K562 (cell line): ENCODE results near the gene ZNF292. TPM values are rescaled to one million over a fixed set of nuclear protein-coding genes. Genes with fewer than 3 reads are reported as not detected.

Experiments used
- C11orf30 ChIP-seq: fragments of 450-650 bp; IDR thresholded peaks from 2 replicates; pipeline ENCODE4 v1.6.1; 2016; ENCODE audit warnings: low read depth, mild to moderate bottlenecking
- CEBPB ChIP-seq: fragments of 450-650 bp; IDR thresholded peaks from 2 replicates; pipeline ENCODE4 v1.6.1; 2016; ENCODE audit warnings: missing genetic modification characterization, missing compliant biosample characterization
- CSDE1 ChIP-seq, 2 experiments: fragments of 450-650 bp; IDR thresholded peaks; 2 replicates each; pipeline ENCODE4 v1.6.1; 2016; ENCODE audit warnings: mild to moderate bottlenecking in 1 of 2
- ELF2 ChIP-seq: fragments of 250-450 bp; sonication (Bioruptor Pico); IDR thresholded peaks from 2 replicates; pipeline ENCODE4 v1.5.0; 2021; ENCODE audit warnings: mild to moderate bottlenecking
- FOXK1 ChIP-seq: sonication (generic); formaldehyde crosslinking; IDR thresholded peaks from 2 replicates; pipeline ENCODE4 v1.8.0; 2022; ENCODE audit warnings: missing genetic modification reagents, mild to moderate bottlenecking, borderline replicate concordance
- GTF2A2 ChIP-seq: IDR thresholded peaks from 2 replicates; pipeline ENCODE4 v1.6.1; 2016; ENCODE audit warnings: mild to moderate bottlenecking, missing genetic modification characterization, missing compliant biosample characterization
- HDAC3 ChIP-seq: fragments of 450-650 bp; IDR thresholded peaks from 2 replicates; pipeline ENCODE4 v1.6.1; 2018; ENCODE audit warnings: borderline replicate concordance, mild to moderate bottlenecking, moderate library complexity; ENCODE audit not compliant: partially characterized antibody
- ID3 ChIP-seq, 2 experiments: fragments of 250-450 bp in 1 of 2; fragments of 450-650 bp in 1 of 2; sonication (Bioruptor Pico) in 1 of 2; IDR thresholded peaks; 2 replicates each; pipeline versions ENCODE4 v1.6.1 to v1.8.0; 2016 to 2021; ENCODE audit warnings: mild to moderate bottlenecking in 2 of 2, moderate library complexity in 2 of 2, missing compliant biosample characterization in 1 of 2, missing genetic modification characterization in 1 of 2
- IRF1 ChIP-seq: sonication (generic); formaldehyde crosslinking; IDR thresholded peaks from 2 replicates; pipeline ENCODE4 v1.8.0; 2022; ENCODE audit warnings: missing genetic modification reagents, mild to moderate bottlenecking, borderline replicate concordance
- NCOA1 ChIP-seq: fragments of 450-650 bp; IDR thresholded peaks from 2 replicates; pipeline ENCODE4 v1.6.1; 2016; ENCODE audit warnings: low read depth
- RFX7 ChIP-seq: fragments of 250-450 bp; sonication (Bioruptor Pico); IDR thresholded peaks from 2 replicates; pipeline ENCODE4 v1.5.1; 2021; ENCODE audit warnings: mild to moderate bottlenecking
- SMARCB1 ChIP-seq: IDR thresholded peaks from 2 replicates; pipeline ENCODE4 v1.6.1; 2011; ENCODE audit warnings: improper control_type of control experiment, low read depth; ENCODE audit not compliant: insufficient read length
- SPI1 ChIP-seq: IDR thresholded peaks from 2 replicates; pipeline ENCODE4 v1.6.1; 2011; ENCODE audit warnings: low read depth, low read length, control low read depth, borderline replicate concordance
- SRSF3 ChIP-seq: fragments of 200-400 bp; formaldehyde crosslinking; IDR thresholded peaks from 2 replicates; pipeline ENCODE4 v1.6.1; 2016; ENCODE audit warnings: mild to moderate bottlenecking, low read length, moderate library complexity; ENCODE audit not compliant: insufficient read depth
- ZNF507 ChIP-seq: conservative IDR thresholded peaks from 2 replicates; pipeline ENCODE4 v1.6.1; 2017; ENCODE audit warnings: missing genetic modification characterization, missing compliant biosample characterization
- ZNF592 ChIP-seq: fragments of 450-650 bp; IDR thresholded peaks from 2 replicates; pipeline ENCODE4 v1.6.1; 2017; ENCODE audit warnings: antibody characterized with exemption, mild to moderate bottlenecking
- ZNF707 ChIP-seq: fragments of 250-450 bp; sonication (Bioruptor Pico); conservative IDR thresholded peaks from 2 replicates; pipeline ENCODE4 v1.8.0; 2022; ENCODE audit warnings: inconsistent platforms, mild to moderate bottlenecking, moderate library complexity
- ZNF79 ChIP-seq: fragments of 250-450 bp; sonication (Bioruptor Pico); IDR thresholded peaks from 2 replicates; pipeline ENCODE4 v1.4.0; 2020; ENCODE audit warnings: low read depth, mild to moderate bottlenecking, moderate library complexity
- polyA plus RNA-seq, 8 experiments: library from polyadenylated mRNA; depleted of rRNA in 4 of 8; stranded (reverse) in 5 of 8; unstranded in 3 of 8; fragments of >200 nt; fragmentation: Nextera tagmentation in 2 of 8; fragmentation: Illumina TruSeq in 1 of 8; extraction: Ambion mirVana in 2 of 8; extraction: Trizol in 1 of 8; gene quantifications; 2 replicates each; pipeline versions ENCODE4 v1.2.1 to v1.2.3, GENCODE V29; 2011 to 2014; ENCODE audit warnings: inconsistent platforms in 1 of 8, missing spikeins in 1 of 8
- total RNA-seq, 7 experiments: library from RNA; depleted of rRNA in 6 of 7; stranded (reverse); fragments of >200 nt in 6 of 7; fragmentation: Illumina TruSeq in 2 of 7; extraction: Trizol in 2 of 7; gene quantifications; 2 replicates each; pipeline versions ENCODE4 v1.2.1 to v1.2.3, GENCODE V29; 2011 to 2021; ENCODE audit warnings: low replicate concordance in 1 of 7
- TF ChIP-seq, protein P1 (sequence below), 2 experiments: fragments of 450-650 bp in 1 of 2; sonication (generic) in 1 of 2; formaldehyde crosslinking; conservative IDR thresholded peaks; 2 replicates each; pipeline versions ENCODE4 v1.4.0 to v1.8.1; 2020 to 2022; ENCODE audit warnings: mild to moderate bottlenecking in 1 of 2, missing genetic modification reagents in 1 of 2
- TF ChIP-seq, protein P2 (sequence below): sonication (generic); formaldehyde crosslinking; IDR thresholded peaks from 2 replicates; pipeline ENCODE4 v1.8.1; 2022; ENCODE audit warnings: missing genetic modification reagents

The ZNF292 gene
- total and polyA plus RNA-seq, 9 of the 15 experiments (the other 6 are each of a cell fraction or from before 2014, with no cell fraction given): 4.4 to 17.1 (median 12.8) TPM

GRCh38 chr6:87154993-87155841 is at the start of gene ZNF292 (continued):
- TF ChIP-seq SMARCB1 (no peak), HDAC3 (no peak), C11orf30 (peak; percentile 95), ZNF79 (CRISPR knock-in tag) (no peak), ZNF507 (tag) (no peak), SRSF3 (no peak), ZNF592 (peak; percentile 80), ZNF707 (CRISPR knock-in tag) (0 out of 2 replicates have a peak, but pooled peaks have one; percentile 11), SPI1 (peak; percentile 23; the same call in 1 of the 2 replicates), FOXK1 (peak; percentile 30), CSDE1 (IDR thresholded peaks at IDR 0.05) (no peak; a peak in 1 of 4 replicates), NCOA1 (no peak), RFX7 (CRISPR knock-in tag) (no peak), CEBPB (no peak), IRF1 (CRISPR knock-in tag) (peak; percentile 69; the same call in 1 of the 2 replicates), GTF2A2 (no peak), ID3 (CRISPR knock-in tag; IDR thresholded peaks at IDR 0.05) (no peak), ID3 (tag; IDR thresholded peaks at IDR 0.05) (no peak), ELF2 (CRISPR knock-in tag) (no peak; the same call in 1 of the 2 replicates)
- TF ChIP-seq, protein P1, sequence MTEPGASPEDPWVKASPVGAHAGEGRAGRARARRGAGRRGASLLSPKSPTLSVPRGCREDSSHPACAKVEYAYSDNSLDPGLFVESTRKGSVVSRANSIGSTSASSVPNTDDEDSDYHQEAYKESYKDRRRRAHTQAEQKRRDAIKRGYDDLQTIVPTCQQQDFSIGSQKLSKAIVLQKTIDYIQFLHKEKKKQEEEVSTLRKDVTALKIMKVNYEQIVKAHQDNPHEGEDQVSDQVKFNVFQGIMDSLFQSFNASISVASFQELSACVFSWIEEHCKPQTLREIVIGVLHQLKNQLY (CRISPR knock-in tag; conservative IDR thresholded peaks at IDR 0.05): peak in 1 of 2 experiments; percentile 99; a peak in 2 of 4 replicates
- TF ChIP-seq, protein P2, sequence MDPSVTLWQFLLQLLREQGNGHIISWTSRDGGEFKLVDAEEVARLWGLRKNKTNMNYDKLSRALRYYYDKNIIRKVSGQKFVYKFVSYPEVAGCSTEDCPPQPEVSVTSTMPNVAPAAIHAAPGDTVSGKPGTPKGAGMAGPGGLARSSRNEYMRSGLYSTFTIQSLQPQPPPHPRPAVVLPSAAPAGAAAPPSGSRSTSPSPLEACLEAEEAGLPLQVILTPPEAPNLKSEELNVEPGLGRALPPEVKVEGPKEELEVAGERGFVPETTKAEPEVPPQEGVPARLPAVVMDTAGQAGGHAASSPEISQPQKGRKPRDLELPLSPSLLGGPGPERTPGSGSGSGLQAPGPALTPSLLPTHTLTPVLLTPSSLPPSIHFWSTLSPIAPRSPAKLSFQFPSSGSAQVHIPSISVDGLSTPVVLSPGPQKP: no peak
